NK-92 treated with Interleukin-12 subunit alpha and Interleukin-12 subunit beta, amount 100 ng/mL, for 24 hours (cell line): ENCODE measurements around the gene MRNIP.

Experiments
- DNase-seq: peaks from one replicate; lab custom pipeline; 2025; lab: John Stamatoyannopoulos, UW

The MRNIP gene

DNA sequence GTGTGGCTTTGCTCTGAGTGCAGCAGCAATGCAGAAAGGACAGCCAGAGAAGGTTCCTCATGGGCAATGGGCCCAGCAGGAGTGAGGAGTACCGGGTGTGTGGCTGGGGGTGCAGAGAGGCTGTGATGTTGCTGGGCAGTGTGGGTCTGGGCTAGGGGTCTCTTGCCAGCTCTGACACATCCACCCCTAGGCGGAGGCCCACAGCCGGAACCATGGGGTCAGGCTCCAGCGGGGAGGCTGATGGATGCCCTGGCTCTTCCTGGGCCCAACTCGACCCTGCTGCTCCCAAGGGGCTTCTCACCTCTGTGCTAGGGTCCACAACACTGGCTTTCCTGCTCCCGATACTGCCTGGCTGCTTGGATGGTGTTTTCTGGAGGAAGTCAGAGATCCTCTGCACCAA is 29.2 kb upstream of the MRNIP start:
- DNase-seq = no peak

DNA sequence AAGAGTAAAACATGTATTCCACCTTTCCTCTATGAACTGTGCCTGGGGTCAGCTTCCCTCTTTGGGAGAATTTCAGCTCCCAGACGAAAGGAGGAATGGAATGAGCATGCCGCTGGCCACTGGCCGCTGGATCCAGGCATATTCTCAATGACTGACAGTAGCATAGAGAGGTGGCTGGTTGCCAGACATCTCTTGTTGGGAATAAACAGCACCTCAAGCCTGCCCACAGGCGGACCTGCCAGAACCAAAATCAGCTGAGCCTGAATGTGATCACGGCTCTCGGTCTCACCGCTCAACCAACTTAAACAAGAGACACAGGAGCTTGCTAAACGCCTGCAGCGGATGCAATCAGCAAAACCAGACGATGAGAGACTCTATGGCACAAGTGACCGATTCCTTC is 28.5 kb upstream of the MRNIP start:
- no peak for DNase-seq

DNA sequence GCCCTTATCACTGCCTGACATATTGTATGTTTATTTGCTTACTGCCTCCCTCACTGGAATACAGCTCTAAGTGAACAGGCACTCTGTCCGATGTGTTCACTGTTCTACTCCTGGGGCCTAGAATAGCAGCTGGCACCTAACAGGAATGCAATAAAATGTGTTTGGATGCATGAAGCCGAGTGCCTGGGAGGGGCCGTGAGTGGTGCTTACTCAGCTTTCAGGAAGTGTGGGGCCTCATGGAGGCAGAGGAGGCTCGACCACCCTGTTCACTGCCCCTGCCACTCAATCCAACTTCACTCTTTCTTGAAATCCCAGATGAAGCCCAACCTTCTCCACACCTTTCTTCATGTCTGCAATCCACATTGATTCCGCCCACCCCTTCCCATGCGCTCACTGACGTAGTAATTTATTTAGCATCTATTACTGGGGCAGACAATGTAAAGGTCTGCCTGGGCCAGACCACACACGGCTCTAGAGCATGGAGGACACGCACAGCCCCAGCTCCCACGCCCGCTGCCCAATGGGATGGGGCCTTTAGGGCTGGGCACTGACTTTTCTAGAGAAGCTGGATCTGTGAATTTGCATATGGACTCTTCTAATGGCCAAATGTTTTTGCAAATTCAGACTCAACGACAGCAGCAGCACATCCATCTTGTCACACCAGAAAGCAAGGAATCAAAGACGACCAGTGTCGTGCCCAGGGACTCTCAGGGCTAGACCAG is 27.7 kb upstream of the MRNIP start:
- DNase-seq = no peak

DNA sequence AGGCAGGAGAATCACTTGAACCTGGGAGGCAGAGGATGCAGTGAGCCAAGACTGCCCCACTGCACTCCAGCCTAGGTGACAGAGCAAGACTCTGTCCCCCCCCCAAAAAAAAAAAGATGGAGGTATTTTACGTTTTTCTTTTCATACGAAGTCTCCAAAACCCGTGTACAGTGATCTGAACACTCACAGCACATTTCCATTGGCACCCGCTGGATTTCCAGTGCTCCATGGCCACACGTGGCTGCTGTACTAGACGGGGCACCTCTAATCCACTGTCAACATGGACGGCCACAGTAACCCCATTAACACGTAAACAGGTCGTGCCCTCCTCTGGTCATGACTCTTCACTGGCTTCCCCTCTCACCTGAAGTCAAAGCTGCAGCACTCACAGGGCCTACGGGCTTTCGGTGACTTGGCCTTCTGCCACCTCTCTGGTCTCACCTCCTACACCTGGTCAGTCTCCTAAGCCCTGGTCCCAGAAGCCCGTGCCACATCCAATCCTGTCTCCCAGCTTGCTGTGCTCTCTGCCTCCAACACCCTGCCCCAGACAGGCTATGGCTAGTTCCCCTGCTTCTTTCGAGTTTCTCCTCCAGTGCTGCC is 27.0 kb upstream of the MRNIP start:
- no peak for DNase-seq

DNA sequence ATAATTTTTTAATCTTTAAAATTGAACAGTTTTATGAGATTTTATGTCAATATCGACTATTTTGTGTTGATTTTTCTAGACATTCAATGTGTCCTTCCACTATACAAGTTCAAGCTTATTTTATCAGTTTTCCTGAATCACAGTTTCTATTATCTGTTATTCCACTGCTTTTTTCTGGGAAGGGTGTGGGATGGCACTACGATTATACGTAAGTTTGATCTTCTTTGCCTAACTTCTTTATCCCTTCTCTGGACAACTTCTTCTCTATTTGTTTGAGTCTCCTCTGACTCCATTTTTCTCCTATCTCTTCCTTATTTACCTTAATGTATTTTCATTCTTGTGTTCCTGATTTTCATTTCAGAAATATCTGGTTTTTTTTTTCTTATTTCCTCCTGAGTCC is 24.5 kb upstream of the MRNIP start:
- DNase-seq = no peak

DNA sequence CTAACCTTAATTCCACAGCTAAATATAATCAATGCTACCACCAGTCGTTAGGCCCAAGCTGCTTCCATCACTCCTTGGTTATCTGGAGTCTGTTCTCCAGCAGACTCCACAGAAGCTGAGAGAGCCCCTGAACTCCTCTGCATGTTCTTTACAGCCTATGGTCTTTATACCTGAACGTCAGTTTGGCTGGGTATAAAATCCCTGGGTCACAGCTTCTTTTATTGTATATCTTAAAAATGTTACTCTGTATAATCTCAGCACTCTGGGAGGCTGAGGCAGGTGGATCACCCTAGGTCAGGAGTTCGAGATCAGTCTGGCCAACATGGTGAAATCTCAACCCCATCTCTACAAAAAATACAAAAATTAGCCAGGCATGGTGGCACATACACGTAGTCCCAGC is 23.7 kb upstream of the MRNIP start:
- no peak for DNase-seq

DNA sequence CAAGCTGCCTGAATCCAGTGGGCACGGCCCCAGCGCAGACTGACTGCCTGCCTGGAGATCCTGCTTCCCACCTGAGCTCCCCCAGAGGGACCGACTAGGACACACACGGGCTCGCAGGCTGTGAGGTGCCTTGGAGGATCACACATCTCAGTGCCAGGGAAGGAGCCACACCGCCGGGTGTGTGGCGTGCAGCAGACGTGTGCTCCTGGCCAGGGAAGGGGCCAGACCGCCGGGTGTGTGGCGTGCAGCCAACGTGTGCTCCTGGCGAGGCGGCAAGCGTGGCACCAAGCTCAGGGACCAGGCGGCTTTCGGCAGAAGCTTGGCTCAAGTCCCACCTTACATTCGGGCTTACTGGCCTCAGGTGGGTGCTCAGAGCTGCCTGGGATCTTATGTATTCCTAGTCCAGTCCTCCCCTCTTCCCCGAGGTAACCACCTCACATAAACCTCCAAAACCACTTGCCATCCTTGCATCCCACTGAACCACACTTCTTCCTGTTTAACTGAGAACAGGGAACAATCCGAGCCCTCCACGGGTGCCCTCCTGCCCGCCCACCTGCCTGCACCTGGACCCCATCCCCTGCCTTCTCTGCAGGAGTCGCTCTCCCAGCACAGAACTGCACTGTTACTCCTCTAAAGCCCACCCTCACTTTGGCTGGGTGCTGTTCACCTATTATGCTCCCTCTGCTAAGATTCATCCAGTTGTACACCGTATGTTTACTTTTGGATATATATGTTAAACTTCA is 22.4 kb upstream of the MRNIP start:
- no peak for DNase-seq

DNA sequence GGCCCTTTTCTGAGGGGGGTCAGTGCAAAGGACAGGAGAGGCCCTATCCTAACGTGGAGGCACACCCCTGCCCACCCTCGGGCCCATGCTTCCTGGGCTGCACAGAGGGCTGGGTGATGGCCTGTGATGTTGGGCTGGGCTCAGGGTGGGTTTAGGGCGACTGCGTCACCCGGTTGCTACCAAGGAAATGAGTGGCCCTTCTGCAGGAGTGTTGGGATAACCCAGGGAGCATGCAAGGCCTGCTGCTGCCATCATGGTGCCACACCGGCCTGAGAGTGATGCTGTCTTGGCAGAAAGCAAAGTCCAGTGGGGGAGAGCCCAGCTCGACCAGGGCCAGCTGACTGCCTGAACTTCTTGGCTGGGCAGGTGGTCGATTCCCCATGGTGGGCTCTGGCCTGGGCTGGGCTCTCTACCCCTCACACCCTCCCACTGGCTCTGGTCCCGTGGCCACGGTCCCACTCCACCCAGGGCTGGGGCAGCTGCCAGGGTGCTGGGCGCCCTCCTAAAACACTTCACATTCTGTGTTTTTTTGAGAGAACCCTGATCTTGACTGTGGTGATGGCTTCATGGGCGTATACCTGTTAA is 21.5 kb upstream of the MRNIP start:
- DNase-seq = no peak

DNA sequence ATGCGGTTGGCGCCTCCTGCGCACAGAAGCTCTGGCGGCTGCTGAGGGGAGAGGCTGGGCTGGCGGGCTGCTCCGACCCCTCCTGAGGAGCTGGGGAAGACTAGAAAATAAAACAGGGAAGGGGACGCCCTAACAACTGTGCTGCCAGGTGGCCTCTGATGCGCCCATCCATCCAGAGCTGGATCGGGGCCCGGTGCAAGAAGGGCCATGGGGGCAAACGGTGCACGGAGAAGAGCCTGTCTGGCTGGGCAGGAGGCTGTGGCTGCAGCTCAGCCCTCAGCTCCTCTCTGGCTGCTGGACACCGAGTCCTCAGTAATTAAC is 21.0 kb upstream of the MRNIP start:
- no peak for DNase-seq

DNA sequence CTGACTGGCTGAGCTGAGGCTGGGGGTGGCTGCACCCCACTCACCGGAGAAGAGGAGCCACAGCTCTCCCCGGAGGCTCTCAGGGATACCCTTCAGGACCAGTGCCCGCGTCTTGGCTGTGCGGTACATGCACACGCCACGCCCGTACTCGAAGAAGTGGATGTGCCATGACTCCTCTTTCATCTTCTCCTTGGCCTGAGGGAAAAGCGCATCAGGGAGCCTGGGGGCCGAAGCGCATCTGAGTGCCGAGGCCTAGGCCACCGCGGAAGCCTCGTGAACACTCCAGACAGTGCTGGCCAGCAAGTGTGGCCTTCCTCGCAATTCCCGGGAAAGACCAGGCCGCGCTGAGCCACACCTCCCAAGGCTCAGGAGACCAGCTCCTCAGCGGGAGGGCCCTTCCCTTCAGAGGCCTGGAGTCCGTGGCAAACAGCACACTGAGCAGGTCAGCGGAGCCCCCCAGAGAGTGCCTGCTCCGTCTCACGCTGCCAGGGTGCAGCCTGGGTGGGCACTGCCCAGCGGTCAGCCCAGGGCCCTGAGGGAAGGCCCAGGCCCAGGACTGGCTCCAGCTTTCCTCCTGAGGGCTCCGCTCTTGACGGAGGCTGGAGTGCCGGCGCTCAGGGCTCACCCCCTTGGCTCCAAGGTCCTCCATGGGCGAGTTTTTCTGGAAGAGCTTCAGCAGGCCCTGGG is 20.5 kb upstream of the MRNIP start:
- no peak for DNase-seq

DNA sequence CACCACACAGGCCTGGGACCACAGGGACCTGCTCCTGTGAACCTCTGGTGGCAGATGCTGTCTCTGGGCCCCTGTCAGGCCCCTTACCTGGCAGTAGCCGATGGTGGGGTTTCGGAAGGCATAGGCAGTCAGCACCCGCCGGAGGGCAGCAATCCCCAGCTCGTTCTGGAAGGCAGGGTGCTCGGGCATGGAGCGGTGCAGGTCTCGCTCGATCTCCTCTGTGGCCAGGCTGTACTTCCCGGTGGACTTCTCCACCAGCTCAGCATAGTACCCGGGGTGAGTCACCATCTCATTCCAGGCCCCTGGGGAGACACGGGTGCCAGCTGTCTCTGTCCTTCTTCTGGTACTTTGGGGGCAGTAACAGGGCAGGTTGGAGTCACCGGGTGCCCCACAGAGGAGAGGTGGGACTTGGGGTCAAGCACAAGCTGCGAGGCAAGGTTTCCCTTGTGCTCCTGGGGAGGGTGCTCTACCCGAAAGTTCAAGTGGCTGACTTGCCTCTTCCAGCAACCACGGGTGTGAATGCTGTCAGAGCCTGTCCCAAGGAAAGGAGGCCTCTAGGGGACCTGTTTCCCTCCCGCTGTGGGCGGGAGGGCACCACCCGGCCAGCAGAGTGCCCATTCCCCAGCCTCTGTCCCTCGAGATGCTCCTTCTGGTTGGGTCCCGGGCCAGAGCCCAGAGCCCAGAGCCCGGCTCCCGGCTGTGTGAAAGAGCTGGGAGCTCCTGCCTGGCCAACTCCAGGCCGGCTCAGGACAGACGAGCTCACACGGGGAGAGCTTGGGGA is 19.8 kb upstream of the MRNIP start:
- DNase-seq = no peak

DNA sequence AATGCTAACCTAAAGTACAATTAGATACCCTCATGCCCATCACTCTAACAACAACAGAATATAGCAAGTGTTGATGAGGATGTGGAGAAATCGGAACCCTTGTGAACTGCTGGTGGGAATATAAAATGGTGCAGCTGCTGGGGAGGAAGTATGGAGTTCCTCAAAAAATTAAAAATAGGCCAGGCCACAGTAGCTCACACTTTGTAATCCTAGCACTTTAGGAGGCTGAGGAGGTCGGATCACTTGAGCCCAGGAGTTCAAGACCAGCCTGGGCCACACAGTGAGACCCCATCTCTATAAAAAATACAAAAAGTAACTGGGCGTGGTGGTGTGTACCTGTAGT is 18.0 kb upstream of the MRNIP start:
- DNase-seq = no peak

DNA sequence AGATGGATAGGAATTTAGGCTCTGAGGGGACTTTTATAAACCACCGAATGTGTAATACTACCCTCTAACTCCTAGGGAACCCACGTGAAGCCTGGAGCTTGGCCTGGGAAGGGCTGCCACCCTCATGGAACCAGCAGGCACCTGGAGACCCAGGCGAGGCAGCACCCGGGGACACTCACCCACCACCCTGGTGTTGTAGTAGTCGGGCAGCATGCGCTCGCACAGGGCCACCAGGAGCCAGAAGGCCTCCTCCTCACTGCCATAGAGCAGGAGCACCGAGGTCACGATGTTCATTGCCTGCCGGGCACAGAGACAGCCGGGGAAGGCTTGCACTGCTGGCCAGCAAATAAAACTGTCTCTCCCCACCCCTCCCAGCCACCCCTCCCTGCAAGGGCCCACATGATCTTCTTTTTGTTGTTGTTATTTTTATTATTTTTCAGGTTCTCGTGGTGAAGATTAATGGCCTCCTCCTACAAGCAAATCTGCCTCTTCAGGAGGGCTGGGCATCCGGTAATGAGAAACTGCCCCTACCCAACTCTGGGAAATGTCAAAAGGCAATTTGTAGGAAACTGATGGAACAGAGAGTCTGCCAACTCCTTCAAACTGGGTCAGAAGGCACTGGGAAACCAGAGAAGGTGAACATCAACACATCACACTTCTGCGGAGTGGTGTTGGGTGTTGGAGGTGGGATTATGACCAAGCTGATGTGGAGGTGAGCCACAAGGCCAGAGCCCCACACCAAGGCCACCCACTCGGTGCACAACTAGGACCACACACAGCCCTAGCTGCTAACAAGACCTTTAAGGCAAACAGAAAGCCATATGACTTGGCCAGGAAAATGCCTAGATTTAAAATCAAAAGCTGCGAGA is 17.4 kb upstream of the MRNIP start:
- no peak for DNase-seq

DNA sequence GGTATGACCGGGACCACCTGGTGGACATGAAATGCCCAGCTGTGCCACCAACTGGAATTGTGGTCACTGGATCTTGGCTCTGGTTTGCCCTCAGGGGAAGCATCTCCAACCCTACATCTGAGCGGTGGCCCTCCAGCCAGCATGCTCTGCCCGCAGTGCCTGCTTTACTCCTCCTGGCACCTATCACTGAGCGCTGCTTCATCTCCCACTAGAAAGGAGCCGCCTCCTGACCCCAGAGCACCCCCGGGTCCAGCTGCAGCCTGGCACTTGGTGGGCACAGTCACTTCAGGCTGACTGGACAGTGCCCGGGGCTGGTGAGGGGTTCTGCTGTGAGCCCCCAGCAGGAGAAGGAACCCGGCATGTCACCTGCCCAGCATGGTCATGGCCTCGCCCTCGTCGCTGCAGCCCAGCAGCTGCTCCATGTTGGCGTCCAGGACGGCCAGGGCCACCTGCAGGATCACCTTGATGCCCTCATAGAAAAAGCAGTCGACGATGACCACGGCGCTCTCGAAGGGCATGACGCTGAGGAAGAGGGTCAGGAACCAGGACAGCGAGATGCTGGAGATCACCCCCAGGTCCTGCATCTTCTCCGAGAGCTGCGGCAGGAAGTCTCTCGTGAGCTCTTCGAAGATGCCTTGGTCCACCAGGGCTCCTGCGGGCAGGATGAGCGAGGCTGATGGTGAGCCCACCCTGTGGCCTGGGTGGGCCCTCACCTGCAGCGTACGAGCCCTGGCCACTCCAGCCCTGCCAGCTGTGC is 16.1 kb upstream of the MRNIP start:
- DNase-seq = no peak

DNA sequence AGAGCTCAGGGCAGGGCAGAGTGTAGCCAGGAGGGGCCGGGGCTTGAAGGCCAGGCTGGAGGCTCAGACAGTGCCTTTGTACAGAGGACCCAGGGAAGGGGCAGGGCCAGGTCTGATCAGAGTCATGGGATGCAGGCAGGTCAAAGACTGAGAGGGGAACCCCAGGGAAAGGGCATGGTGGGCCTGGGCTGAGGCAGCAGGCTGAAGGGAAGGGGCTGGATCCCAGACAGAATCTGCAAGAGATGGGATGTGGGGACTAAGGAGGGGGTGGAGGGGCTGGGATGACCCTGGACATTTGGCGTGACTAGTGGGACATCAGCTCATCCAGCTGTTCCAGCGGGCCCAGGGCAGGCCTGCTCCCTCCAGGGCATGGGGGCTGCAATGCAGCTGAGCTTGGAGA is 15.5 kb upstream of the MRNIP start:
- DNase-seq = no peak

DNA sequence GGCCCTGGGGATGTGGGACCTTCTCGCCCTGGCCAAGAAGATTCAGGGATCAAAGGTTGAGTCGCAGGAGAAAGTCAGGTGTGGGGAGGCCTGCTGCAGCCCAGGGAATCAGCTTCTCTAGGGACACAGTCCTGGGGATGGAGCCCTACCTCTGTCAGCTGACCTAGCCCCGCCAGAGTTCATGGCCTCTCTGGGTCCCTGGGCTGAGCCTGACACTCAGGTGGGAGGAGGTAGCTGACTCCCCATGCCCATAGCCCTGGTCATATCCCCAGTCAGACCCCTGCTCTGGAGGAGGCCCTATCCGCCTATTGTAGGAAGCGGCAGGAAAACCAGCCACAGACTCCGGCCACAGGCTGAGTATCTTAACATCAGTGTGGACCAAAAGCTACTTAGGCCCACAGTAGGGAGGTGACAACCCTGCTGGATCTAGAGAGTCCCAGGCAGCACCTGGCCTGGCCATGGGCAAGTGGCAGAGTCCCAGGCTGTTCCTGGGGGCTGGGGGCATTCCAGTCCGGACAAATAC is 15.0 kb upstream of the MRNIP start:
- no peak for DNase-seq

DNA sequence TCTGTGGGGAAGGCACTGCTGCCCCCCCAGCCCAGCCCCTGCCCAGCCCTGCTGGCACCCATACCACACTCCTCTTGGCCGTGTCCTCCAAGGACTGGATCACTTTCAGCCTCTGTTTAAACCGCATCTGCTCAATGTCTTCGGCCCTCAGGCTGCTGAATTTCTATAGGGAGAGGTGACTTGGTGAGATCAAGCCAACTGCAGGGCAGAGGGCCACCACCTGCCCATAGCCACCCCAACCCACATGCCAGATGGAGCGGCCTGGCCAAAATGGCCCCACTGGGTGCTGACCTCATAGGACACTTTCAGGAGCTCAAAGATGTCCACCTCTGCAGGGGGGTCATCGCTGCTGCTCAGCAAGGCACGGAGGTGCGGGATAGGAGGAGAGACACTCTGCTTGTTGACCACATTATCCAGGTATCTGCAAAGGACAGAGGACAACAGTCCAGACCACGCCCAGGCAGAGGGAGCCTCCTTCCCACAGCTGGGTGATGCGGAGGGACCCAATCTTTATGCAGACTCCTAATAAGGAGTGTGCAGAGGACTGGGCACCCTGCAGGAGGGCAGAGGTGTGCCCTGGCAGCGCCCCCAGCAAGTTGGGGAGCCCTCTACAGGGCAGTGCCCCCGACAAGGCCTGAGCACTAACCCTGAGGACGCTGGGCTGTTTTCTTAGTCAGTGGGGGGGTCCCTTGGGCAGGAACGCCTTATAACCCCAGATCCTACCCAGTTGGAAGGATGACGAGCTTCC is 14.4 kb upstream of the MRNIP start:
- DNase-seq = no peak

DNA sequence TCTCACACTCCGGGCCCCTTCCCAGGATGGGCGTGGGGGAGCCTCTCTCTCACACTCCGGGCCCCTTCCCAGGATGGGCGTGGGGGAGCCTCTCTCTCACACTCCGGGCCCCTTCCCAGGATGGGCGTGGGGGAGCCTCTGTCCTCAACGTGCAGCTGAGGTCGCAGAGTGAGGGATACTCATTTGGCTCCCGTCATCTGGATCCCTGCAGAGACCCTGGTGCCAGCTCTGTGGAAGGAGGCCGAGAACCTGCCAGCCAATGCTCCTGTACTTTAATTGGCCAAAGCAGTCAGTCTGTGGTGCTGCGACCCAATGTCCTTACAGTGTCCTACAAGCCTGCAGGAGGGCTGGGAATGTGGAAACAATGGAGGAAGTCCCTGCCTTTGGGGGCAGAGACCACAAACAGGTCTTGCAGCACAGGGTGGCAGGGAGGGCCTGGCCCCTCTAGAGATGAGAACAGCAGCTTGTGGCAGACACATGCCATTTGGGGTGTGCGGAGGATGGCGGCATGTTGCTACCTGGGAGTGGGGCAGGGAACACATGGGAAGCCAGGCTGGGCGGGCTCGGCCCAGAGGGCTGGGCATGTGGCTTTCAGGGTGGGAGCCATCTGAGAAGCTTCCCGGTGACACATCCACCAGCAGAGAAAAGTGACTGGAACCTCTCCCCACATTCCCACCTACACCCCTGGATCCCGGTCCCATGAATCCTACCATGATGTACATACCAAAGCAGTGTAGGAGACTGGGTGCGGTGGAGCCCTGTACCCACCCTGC is 13.6 kb upstream of the MRNIP start:
- no peak for DNase-seq
